Measurements from ENCODE around the gene GFPT2. TPM values are rescaled to one million over a fixed set of nuclear protein-coding genes. Genes with fewer than 3 reads are reported as not detected.

Gene GFPT2
- total and polyA plus RNA-seq, 9 donors, result 18.5 to 135 (median 41.5) TPM

DNA sequence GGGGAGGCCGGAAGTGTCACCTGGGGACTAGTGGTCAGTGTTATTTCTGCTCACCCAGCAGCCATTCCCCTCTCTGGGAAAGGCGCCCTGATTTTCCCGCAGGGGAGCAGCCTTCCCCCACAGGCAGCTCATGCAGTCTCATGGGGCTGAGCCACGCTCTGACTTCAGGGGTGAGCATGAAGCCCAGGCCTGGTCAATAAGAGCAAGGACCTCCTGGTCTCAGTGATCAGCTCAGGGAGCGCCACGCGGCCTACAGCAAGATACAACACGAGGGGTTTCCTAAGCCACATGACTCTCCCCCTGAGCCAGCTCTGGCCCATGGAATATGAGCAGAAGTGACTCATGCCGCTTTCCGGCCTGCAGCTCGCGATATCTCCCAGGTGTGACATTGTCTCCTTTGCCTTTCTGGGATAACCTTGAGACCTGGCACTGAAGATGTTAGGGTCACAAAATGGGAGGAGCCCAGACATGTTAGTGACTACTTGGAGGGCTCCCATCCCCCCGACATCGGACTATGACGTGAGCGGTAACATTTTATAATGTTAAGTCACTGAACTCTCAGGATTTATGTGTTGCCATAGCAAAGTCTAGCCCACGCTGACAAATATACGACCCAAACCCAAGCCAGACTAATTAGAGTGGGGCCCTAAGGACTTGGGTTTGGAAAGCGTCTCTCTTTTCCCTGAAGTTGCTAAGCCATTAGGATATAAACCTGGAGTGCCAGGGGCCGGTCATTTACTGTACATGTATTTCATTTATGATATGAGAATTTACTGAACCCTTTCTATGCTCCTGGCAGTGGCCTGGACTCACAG, 46.5 kb upstream of the GFPT2 start:
- intact Hi-C loops (cut with DNase I), result no loop called here
- Histone ChIP-seq H3K27ac (no peak overlapping the region), H3K9me3 (no peaks in the 10 kb centered on the region), H3K36me3 (no peaks in the 10 kb centered on the region), H3K4me3 (no peak overlapping the region), H3K4me1 (ENCODE audit: insufficient read depth) (no peaks in the 10 kb centered on the region), H3K27me3 (no peaks in the 10 kb centered on the region)
- DNase-seq, result no peak
- TF ChIP-seq, protein P1, sequence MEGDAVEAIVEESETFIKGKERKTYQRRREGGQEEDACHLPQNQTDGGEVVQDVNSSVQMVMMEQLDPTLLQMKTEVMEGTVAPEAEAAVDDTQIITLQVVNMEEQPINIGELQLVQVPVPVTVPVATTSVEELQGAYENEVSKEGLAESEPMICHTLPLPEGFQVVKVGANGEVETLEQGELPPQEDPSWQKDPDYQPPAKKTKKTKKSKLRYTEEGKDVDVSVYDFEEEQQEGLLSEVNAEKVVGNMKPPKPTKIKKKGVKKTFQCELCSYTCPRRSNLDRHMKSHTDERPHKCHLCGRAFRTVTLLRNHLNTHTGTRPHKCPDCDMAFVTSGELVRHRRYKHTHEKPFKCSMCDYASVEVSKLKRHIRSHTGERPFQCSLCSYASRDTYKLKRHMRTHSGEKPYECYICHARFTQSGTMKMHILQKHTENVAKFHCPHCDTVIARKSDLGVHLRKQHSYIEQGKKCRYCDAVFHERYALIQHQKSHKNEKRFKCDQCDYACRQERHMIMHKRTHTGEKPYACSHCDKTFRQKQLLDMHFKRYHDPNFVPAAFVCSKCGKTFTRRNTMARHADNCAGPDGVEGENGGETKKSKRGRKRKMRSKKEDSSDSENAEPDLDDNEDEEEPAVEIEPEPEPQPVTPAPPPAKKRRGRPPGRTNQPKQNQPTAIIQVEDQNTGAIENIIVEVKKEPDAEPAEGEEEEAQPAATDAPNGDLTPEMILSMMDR (IDR thresholded peaks at IDR 0.05), result no peak
- no peak for TF ChIP-seq EP300 (IDR thresholded peaks at IDR 0.05)
- TF ChIP-seq POLR2A (IDR thresholded peaks at IDR 0.05), result no peak
- WGBS, 3 donors, result 54 to 68% (median 66%) methylated on average over 16 to 20 of the region's 20 CpGs

DNA sequence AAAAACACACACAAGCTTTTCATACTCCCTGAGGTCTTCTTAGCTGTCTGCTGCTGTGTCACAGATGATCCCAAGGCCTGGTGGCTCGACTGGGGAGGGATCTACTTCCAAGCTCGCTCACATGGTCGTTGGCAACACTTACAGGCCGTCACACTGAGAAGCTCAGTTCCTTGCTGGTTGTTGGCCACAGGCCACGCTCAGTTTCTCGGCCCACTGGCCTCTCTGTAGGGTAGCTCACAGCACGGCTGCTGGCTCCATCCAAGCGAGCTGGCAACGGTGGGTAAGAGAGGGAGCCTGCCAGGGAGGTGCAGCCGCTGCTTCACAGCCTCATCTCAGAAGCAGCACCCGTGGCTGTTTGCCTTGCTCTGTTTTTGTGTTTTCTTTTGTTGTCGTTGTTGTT, 43.8 kb upstream of the GFPT2 start:
- intact Hi-C loops (cut with DNase I), result no loop called here
- Histone ChIP-seq H3K9me3 (no peaks in the 10 kb centered on the region), H3K27ac (no peak overlapping the region), H3K4me1 (ENCODE audit: insufficient read depth) (no peaks in the 10 kb centered on the region), H3K27me3 (no peaks in the 10 kb centered on the region), H3K4me3 (no peak overlapping the region), H3K36me3 (no peaks in the 10 kb centered on the region)
- WGBS, 3 donors, result 69 to 77% (median 71%) methylated on average over 12 of the region's 12 CpGs
- DNase-seq, result no peak
- no peak for TF ChIP-seq POLR2A (IDR thresholded peaks at IDR 0.05)

DNA sequence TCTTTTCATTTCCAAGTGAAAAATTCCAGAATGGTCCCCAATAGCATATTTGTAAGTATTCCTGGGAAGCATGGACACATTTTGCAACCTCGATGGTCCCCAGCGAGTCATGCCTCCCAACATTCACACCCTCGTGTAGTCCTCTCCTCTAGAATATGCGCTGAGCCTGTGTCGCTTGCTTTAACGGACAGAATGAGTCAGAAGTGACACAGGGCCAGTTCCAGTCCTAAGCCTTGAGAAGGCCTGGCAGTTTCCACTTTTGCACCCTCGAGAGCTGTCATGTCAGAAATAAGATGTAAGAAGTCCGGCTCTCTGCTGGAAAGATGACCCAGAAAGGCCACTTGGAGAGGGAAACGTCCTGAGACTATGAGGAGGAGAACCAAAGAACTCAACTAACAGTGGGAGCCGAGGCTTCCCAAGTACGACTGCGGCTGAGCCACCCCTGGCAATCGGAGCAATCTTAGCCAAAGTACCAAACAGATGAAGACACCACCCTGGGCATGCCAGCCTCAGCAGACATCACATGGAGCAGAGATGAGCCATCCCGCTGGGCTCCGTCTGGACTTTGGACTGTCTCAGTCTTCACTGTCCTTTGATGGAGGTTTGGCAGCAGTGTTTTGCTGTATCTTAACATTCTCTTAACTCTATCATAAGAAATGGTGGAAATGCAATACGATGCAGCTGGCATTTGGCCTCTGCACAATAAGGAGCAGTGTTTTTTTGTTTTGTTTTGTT, 42.6 kb upstream of the GFPT2 start:
- H3K27me3 ChIP-seq, result no peaks in the 10 kb centered on the region
- H3K9me3 ChIP-seq, result no peaks in the 10 kb centered on the region
- no peak overlapping the region for H3K27ac ChIP-seq
- DNase-seq, result no peak
- no peaks in the 10 kb centered on the region for H3K36me3 ChIP-seq
- WGBS, 3 donors, result 74 to 79% (median 78%) methylated on average over 16 of the region's 16 CpGs
- intact Hi-C loops (cut with DNase I), result no loop called here
- H3K4me3 ChIP-seq, result no peak overlapping the region
- no peak for TF ChIP-seq POLR2A (IDR thresholded peaks at IDR 0.05)
- TF ChIP-seq, protein P1 (IDR thresholded peaks at IDR 0.05), result no peak
- no peak for TF ChIP-seq EP300 (IDR thresholded peaks at IDR 0.05)
- H3K4me1 ChIP-seq (ENCODE audit: insufficient read depth), result no peaks in the 10 kb centered on the region

GRCh38 chr5:180394031-180394636, 41.0 kb upstream of the GFPT2 start:
- Histone ChIP-seq H3K4me3 (no peak overlapping the region), H3K36me3 (no peaks in the 10 kb centered on the region), H3K4me1 (ENCODE audit: insufficient read depth) (no peaks in the 10 kb centered on the region), H3K27me3 (no peaks in the 10 kb centered on the region), H3K9me3 (no peaks in the 10 kb centered on the region), H3K27ac (no peak overlapping the region)
- intact Hi-C loops (cut with DNase I), result no loop called here
- WGBS, 3 donors, result 85 to 87% (median 85%) methylated on average over 13 of the region's 13 CpGs
- TF ChIP-seq POLR2A (IDR thresholded peaks at IDR 0.05) (no peak), EP300 (IDR thresholded peaks at IDR 0.05) (no peak)
- TF ChIP-seq, protein P1 (IDR thresholded peaks at IDR 0.05), result no peak
- DNase-seq, result no peak
